NCI-H187 (cell line): ENCODE measurements around the gene NTRK1.

ENCODE experiments used
- DNase-seq, 2 experiments: peaks; one replicate each; lab custom pipeline; 2025; lab: John Stamatoyannopoulos, UW

NTRK1 gene

DNA sequence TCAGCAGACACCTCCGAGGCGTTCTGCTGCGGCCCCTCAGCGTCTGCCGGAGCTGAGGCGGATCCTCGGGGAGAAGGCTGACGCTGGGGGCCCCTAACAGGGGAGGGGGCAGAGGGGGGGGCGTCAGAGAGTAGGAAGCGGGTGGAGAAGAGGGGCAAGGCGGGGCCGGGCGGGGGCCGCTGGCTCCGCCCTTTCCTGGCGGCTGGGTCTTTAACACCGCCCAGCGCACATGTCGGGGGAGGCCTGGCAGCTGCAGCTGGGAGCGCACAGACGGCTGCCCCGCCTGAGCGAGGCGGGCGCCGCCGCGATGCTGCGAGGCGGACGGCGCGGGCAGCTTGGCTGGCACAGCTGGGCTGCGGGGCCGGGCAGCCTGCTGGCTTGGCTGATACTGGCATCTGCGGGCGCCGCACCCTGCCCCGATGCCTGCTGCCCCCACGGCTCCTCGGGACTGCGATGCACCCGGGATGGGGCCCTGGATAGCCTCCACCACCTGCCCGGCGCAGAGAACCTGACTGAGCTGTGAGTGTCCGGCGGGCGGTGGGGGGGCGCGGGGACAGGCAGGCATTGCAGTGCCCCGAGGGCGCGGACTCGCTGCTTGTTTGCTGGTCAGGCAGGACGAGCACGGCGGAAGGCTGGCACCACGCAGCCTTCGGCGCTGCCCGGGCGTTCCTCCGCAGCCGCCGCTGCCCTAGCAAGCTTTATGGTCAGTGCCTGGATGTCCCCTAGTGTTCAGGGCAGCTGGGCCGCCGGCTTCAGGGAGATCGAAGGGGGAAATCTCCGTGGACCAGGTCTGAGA lies at the start of gene NTRK1:
NTRK1 (plus strand) TSS at position 238 of the 796 bp plus-strand sequence; CDS start at position 308, 70 bp downstream.
- DNase-seq = peak; percentile 41 to 64

DNA sequence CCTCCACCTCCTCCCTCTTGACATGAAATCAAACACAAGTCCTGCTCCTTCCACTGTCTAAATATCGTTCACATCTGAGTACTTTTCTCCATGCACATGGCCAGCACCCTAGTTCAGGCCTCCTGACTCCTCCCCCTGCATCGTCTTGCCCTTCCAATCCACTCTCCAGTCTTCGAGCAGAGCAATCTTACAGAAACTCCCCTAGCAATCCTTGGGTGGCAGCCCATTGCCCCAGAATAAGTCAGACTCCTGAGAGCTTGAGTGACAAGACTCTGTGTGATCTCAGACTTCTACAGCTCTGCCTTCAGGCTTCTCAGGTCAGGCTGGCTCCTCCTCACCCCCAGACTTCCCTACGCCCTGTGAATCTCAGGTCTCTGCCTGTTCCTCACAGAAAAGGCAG lies 49.5 kb upstream of the NTRK1 start:
- DNase-seq = no peak

DNA sequence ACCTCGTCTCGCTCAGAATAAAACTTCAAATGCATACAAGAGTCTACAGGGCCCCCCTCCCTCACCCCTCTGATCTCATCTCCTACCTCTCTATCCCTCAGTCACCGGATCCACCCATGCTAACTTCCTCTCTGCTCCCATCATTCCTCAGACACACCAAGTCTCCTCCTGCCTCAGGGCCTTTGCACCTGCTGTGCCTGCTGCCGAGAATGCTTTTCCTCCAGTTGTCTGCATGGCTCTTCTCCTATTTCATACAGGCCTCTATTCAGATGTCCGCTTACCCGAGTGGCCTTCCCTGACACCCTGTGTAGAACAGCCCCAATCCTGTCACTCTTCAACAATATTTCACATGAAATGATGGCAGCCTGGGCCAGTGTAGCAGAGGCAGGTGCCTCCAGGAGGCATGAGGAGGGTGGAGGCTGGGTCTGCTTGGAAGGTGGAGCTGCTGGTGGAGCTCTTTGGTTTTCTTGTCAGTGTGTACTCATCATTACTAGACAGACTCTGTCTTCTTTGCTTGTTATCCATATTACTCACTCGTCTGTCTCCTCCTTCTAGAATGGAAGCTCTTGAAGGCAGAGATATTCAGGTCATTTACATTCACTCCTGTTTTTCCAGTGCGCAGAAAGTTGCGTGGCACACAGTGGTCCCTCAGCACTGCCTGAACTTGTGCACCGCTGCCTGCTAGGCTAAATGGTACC lies 48.2 kb upstream of the NTRK1 start:
- no peak for DNase-seq

DNA sequence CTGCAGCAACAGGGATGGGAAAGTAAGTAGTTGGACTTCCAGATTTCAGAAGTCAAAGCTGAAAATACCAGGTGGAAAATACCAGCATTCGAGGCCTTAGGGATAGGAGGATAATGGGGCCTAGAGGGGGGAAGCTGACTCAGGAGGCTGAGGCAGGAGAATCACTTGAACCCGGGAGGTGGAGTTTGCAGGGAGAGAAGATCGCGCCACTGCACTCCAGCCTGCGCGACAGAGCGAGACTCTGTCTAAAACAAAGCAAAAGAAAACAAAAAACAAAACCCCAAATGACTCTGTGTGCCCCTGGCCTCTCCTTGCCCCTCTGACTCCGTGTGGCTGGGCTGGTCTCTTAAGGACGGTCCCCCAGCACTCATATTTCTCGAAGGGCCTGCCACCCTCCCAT lies 47.4 kb upstream of the NTRK1 start:
- DNase-seq = no peak

DNA sequence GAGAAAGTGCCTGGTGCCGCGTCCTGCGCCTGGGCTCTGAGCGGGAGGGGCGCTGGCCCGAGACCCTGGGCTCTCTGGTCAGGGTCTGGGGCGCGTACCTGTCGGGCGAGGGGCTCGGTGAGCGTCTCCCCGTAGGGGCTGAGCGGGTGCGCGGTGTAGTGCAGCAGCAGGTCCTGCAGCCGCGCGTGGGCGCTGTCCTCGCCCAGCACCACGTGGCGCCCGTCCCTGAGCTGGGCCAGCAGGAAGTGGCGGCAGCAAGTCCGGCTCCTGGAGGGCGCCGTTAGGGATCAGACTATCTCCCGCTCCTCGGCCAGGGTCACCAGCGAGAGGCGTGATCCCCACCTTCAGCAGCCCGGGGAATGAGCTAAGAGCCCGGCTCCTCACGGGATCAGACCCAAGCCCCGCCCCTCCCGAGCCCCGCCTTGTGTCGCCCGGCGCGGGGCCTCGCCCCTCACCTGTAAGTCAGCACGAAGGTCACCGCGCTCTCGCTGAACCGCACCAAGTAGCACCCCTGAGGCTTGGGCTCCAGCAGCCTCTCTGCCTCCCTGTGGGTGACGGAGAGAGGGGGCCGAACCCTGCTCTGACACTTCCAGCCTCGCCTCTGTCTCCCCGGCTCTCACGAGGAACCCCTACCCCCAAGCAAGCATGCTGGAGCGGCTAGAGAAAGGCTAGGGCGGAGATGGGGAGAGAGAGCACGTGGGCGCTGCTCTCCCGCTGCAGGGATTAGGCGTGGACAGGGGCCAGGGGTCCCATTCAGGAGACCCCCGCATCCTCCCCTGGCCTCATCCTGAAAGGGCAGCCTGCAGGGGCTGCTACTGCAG lies 46.7 kb upstream of the NTRK1 start:
- peak; percentile 60 to 70 for DNase-seq

DNA sequence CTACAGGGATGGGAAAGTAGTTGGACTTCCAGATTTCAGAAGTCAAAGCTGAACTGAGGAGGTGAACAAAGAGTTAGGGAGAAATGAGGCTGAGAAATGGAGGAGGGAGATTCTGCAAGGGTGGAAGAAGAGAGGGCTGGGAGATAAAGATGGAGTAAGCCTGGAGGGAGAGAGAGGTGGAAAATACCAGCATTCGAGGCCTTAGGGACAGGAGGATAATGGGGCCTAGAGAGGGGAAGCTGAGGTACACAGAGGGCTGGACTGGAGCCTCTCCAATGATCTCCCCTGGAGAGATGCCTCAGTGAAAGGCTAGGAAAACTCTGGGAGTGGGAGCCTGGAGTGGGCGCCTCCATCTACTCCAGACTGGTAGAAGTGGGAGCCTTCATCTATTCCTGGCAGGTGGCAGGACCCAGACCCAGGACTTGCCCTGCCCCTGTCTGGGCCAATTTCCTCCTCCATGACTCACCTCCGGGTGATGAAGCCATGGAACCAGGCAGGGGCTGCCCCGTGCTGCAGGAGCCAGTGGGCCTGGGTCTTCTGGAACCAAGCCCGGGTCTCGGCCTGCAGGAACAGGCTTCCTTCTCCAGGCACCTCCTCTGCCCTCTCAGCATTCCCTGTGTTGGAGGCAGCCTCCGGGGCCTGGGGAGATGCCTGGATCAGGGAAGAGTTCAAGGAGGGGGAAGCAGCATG lies 45.9 kb upstream of the NTRK1 start:
- DNase-seq = no peak

DNA sequence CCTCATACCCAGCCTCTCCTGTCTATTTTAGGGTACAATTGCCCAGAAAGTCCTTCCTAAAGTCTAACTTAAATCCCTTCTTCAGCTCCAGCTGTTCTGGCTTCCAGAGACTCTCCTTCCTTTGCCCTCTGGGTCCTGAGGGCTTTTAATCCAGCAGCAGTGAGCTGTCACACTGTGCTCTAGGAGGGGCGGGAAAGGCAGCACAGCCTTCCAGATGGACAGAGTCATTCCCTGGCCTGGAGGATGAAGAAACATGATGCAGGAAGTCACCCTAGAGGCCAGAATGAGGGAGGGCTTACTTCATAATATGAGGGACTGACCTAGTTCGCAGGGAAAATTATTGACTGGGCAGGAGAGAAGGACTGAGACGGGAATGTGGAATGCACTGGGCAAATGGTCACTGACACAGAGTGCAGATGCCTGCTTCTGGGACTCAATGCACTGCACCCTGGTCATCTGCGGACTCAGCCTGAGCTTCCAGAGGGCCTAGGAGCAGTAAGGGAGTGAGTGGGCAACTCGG lies 45.3 kb upstream of the NTRK1 start:
- DNase-seq = no peak

DNA sequence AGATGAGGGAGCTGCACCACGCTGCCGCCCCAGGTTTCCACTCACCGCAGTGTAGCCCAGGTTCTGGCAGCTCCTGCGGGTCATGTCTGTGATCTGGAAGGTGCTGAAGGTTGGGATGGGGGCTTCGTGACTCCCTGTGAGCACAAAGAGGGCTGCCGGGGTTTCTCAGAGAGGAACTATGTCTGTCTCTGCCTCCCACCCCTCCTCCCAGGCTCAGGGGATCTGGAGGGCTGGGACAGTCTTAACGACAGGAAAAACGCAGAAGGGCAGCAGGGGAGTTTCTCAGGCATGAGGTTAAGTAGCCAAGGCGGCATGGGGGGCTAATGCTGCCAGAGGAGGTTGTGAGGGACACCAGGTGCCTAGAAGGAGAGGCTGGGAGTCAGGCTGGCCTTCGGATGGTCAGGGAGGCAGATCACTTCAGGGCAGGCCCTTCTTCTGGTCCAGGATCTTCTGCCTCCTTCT lies 44.7 kb upstream of the NTRK1 start:
- no peak for DNase-seq

DNA sequence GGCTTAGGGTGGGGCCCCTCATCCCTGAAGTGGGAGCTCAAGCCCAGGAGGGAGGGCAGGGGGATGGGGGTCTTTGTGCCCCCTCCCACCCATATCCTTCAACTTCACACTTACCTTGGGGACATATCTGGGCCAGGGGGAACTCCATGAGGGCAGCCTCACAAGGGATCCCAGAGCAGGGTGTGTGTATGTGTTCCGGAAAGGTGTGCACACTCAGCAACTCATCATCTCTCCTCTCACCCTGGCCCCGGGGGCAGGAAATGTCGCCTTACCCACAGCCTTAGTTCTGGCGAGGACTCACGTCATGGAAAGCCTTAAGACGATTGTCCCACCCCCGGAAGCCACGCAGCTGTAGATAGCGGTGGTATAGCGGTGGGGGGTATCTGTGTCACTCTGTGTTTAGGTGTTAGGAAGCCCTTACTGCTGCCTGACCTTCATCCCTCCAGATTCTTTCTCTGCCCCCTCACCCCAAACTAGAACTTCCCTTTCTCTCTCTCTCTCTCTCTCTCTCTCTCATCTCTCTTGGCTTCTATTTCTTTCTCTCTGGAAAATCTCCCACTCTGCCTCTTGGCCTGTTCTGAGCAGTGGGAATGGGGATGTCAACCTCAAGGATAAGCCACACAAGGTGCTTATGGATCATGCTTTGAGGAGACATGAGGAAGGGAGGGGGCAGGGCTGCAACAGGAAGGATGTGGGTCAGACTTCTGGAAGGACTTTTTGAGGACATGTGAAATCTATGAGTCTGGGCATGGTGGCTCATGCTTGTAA lies 43.9 kb upstream of the NTRK1 start, which contains the start of gene SH2D2A:
SH2D2A (minus strand) TSS at position 288 of the 768 bp plus-strand sequence; CDS start at position 148, 140 bp downstream.
- no peak for DNase-seq

DNA sequence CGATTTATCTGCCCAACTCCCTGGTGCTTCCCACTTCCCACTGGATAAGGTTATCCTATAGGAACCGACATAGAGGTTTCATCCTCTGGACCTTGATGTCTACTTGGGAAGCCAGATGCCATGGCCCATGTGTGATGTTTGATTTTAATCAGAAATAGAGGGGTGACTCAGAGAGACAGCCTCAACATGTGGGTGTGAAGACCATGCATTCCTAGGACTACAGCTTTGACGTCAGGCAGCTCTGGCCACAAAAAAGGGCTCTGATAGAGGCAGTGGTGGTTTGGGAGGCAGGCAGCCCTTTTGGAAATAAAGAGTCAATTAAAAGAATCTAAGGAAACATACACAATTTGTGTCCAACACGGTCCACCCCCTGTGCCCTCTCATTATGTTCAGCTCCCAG lies 38.9 kb upstream of the NTRK1 start:
- DNase-seq = no peak

DNA sequence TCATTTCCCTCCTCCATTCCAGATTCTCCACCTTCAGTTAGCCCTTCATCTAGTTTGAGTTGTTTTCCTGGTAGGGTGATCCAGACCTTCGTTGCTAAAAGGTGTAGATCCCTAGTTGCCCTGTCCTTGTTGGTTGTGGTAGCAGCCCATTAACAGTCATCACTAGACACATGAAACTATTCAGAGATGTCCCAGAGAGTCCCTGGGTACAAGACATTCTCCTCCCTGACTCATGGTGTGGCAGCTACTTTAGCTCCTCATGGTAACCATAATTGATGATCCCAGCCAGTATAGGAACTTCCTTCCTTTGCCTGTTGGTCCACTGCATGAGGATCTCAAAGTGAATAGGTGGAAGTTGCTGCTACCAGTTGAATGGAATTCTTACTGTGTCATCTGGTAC lies 38.0 kb upstream of the NTRK1 start:
- DNase-seq = no peak

DNA sequence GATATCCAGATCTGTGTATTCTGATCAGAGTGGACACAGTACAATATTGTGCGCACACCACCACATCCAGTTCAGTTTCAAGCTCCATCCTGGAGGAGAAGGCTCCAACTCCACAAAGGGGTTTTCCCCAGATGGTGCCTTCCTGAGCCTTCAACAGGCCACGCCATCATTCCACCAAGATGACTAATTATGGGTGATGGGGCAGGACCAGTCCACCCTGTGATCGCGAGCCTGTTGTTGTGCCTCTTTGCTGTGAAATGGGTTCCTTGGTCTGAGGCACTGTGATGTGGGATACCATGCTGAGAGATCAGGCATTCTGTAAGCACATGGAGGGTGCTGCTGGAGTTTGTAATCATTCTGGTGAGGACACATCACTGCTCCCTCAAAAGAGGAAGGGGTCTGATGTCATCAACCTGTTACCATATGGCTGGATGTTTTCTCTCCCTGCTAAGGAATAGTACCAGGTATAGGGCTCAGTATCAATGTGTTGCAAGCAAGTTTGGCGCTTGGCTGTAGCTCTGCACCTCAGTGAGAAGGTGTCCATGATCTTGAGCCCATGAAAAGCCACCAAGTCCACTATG lies 37.4 kb upstream of the NTRK1 start:
- DNase-seq = no peak

DNA sequence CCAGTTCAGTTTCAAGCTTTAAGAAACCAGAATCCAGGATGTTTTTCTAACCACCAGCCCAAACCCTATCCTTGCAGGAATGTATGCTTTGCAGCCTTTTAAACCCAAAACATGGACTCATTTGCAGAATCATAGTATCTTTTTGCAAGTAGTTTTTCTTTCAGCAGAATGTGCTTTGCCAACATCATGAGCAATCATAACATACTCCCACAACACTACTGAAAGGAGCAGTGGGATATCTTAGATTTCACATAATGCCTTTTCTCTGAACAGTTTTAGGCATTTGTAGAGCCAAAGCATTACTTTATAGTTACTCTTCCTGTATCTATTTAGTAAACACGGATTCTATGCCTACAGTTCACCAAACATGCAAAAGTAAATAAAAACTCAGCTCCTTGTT lies 34.0 kb upstream of the NTRK1 start:
- DNase-seq = no peak

DNA sequence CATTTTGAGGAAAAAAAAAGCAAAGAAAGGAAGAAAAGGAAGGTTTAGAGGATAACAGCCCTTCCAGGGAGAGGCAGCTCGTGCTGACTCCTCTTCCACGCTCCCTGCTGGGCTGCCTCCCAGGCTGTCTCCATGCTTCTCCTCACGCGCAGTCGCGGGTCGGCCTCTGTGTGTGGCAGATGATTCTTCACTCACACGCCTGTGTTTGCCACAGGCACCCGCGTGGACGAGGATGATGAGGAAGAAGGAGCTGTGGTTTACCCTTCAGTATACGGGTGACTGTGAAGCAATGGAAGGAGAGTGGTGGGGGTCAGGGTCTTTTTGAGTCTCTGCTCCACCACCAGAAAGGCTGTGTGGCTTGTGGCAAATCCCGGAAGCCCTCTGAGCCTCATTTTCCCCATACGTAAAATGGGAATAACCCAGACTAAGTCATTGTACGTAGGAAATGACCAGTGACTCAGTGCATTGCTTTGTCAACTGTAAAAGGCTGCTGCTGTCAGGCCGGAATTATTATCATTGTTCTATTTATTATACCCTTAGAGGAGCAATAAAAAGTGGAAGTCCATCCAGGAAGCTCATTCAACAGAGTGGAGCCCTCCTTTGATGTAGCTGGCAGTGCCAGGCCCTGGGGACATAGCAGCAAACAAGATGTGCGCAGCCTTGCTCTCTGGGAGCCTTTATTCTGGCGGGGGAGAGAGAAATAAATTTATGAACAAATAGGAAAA lies 32.1 kb upstream of the NTRK1 start:
- DNase-seq = no peak

DNA sequence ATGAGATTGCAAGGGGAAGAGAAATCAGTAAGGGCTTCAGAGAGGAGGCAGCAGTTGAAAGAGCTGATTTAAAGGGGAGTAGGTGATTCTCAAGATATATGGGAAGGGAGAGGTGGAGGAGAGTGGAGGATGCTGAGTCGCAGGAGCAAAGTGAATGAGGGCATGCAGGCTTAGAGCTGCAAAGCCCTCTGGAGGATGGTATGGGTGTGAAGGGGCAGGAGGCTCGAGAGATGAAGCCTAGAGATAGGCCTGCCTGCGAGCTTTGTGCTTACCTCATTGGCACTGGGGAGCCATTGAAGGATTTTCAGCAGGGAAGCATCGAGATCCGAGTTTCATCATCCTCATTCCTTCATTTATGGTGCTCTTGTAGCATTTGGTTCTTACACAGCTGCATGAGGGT lies 28.2 kb upstream of the NTRK1 start:
- no peak for DNase-seq

DNA sequence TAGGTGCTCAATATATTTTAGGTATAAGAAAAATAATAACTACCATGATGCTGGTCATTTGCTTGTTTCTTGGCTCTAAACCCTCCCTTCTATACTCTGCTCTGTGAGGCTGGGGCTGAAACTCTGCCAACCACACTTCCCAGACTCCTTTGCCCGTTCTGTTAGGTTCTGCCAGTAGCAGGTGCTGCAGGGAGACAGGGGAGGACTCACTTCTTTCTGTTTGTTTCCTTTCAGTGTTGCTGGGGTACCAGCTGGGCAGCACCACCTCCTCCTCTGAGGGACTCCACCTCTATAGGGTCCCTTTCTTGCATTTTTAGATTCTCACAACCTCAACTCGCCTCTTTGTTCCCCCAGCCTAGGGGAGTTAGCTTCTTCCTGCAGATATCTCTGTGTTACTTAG lies 27.1 kb upstream of the NTRK1 start:
- DNase-seq = no peak

DNA sequence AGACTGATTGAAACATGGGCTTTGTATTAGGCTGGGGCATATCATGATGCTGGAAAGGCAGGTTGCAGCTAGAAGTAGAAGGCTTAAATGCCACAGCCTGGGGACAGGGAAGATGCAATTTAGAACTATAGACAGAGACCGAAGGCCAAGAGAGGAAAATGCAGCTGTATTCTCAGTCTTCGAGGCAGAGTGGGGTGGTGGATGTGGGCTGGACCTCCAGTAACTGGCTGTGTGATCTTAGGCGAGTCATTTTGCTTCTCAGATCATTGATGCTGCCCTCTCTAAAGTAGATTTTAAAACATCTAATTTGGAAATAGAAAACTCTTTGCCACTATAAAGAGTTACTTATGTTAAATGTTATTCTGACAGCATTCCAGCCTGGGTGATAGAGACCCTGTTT lies 26.3 kb upstream of the NTRK1 start:
- no peak for DNase-seq

DNA sequence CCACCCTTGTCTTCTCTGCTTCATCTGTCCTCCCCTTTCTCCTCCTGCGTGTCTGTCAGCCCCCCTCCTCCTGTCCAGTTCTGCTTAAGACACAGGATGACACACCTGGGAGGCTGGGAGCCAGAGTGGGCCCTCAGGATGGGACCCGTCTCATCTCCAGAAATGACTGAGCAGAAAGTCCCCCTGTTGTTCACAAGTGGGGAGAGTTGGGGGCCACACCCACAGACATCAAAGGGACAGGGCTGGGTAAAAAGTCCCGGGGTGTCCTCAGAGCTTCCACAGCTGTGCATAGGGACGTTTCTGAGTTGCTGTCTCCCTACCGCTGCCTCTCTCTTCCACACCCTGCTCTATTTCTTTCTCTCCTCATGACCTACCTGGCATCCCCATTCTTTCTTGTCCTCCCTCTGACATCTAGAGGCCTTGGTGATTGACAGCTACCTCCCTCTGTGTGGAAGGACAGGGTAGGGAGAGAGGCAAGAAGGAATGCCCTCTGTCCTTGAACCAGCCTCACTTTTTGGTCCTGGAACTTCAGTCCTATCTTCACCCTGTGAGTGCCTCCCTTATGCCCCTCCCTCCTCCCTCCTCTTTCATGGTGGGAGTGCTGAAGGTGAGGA lies 24.5 kb upstream of the NTRK1 start:
- no peak for DNase-seq

DNA sequence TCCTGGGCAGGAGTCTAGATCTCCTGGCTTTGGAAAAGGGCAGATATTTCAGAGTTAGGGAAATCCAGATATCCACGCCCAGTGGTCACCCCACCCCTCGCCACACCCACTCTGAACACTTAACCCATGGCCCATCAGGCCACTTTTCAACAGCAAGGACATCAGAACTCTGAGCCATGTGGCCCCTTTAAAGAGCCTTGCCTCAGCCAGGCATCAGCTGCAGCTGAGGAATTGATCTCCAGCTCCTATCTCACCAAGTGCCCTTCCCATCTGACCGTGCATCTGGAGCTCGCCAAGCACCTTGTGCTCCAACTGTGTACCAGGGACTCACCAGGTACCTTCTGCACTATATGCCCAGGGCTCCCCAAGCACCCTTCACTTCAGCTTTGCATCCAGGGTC lies 23.8 kb upstream of the NTRK1 start:
- DNase-seq = no peak
